ENCODE results near the gene CD19.

The CD19 gene

GRCh38 chr16:28910086-28911031, 21.4 kb upstream of the CD19 start:
- Histone ChIP-seq H3K36me3 (ENCODE audit: control insufficient read depth in 1 of 2, insufficient read depth in 2 of 2, low read length in 2 of 2) (peaks cover 11 to 42% of the 10 kb centered on the region in 2 donors), H3K4me3 (ENCODE audit: low read depth in 1 of 2, low read length in 2 of 2) (no peak overlapping the region), H3K27me3 (ENCODE audit: low read depth, low read length) (no peaks in the 10 kb centered on the region), H3K9me3 (ENCODE audit: control insufficient read depth in 1 of 2, low read length in 2 of 2) (no peaks in the 10 kb centered on the region), H3K4me1 (ENCODE audit: control insufficient read depth in 1 of 2, insufficient read depth in 2 of 2, low read length in 2 of 2) (no peaks in the 10 kb centered on the region), H3K27ac (ENCODE audit: low read length) (no peak overlapping the region)

GRCh38 chr16:28912558-28912957, 19.2 kb upstream of the CD19 start:
- Histone ChIP-seq H3K9me3 (ENCODE audit: control insufficient read depth in 1 of 2, low read length in 2 of 2) (no peaks in the 10 kb centered on the region), H3K4me1 (ENCODE audit: control insufficient read depth in 1 of 2, insufficient read depth in 2 of 2, low read length in 2 of 2) (no peaks in the 10 kb centered on the region), H3K27me3 (ENCODE audit: low read depth, low read length) (no peaks in the 10 kb centered on the region), H3K27ac (ENCODE audit: low read length) (no peak overlapping the region), H3K36me3 (ENCODE audit: control insufficient read depth in 1 of 2, insufficient read depth in 2 of 2, low read length in 2 of 2) (peaks cover 11 to 42% of the 10 kb centered on the region in 2 donors), H3K4me3 (ENCODE audit: low read depth in 1 of 2, low read length in 2 of 2) (no peak overlapping the region)

GRCh38 chr16:28913946-28914724, 17.6 kb upstream of the CD19 start:
- H3K27me3 ChIP-seq (ENCODE audit: low read depth, low read length), result no peaks in the 10 kb centered on the region
- peaks cover 9 to 40% of the 10 kb centered on the region in 2 donors for H3K36me3 ChIP-seq (ENCODE audit: control insufficient read depth in 1 of 2, insufficient read depth in 2 of 2, low read length in 2 of 2)
- H3K4me3 ChIP-seq (ENCODE audit: low read depth in 1 of 2, low read length in 2 of 2), result no peak overlapping the region
- H3K4me1 ChIP-seq (ENCODE audit: control insufficient read depth in 1 of 2, insufficient read depth in 2 of 2, low read length in 2 of 2), result no peaks in the 10 kb centered on the region
- H3K27ac ChIP-seq (ENCODE audit: low read length), result no peak overlapping the region
- no peaks in the 10 kb centered on the region for H3K9me3 ChIP-seq (ENCODE audit: control insufficient read depth in 1 of 2, low read length in 2 of 2)

GRCh38 chr16:28915181-28915580, 16.6 kb upstream of the CD19 start:
- Histone ChIP-seq H3K4me1 (ENCODE audit: control insufficient read depth in 1 of 2, insufficient read depth in 2 of 2, low read length in 2 of 2) (no peaks in the 10 kb centered on the region), H3K27ac (ENCODE audit: low read length) (no peak overlapping the region), H3K4me3 (ENCODE audit: low read depth in 1 of 2, low read length in 2 of 2) (no peak overlapping the region), H3K9me3 (ENCODE audit: control insufficient read depth in 1 of 2, low read length in 2 of 2) (no peaks in the 10 kb centered on the region), H3K36me3 (ENCODE audit: control insufficient read depth in 1 of 2, insufficient read depth in 2 of 2, low read length in 2 of 2) (peaks cover 14 to 47% of the 10 kb centered on the region in 2 donors), H3K27me3 (ENCODE audit: low read depth, low read length) (no peaks in the 10 kb centered on the region)

- Histone ChIP-seq H3K4me1 (ENCODE audit: control insufficient read depth in 1 of 2, insufficient read depth in 2 of 2, low read length in 2 of 2) (no peaks in the 10 kb centered on the region), H3K36me3 (ENCODE audit: control insufficient read depth in 1 of 2, insufficient read depth in 2 of 2, low read length in 2 of 2) (peaks cover 14 to 43% of the 10 kb centered on the region in 2 donors), H3K4me3 (ENCODE audit: low read depth in 1 of 2, low read length in 2 of 2) (no peak overlapping the region), H3K9me3 (ENCODE audit: control insufficient read depth in 1 of 2, low read length in 2 of 2) (no peaks in the 10 kb centered on the region), H3K27ac (ENCODE audit: low read length) (no peak overlapping the region), H3K27me3 (ENCODE audit: low read depth, low read length) (no peaks in the 10 kb centered on the region)
These were observed 14.7 kb upstream of the CD19 start for GRCh38 chr16:28917095-28917494.

GRCh38 chr16:28918698-28919097, 13.1 kb upstream of the CD19 start:
- Histone ChIP-seq H3K4me1 (ENCODE audit: control insufficient read depth in 1 of 2, insufficient read depth in 2 of 2, low read length in 2 of 2) (no peaks in the 10 kb centered on the region), H3K27me3 (ENCODE audit: low read depth, low read length) (no peaks in the 10 kb centered on the region), H3K9me3 (ENCODE audit: control insufficient read depth in 1 of 2, low read length in 2 of 2) (no peaks in the 10 kb centered on the region), H3K4me3 (ENCODE audit: low read depth in 1 of 2, low read length in 2 of 2) (no peak overlapping the region), H3K36me3 (ENCODE audit: control insufficient read depth in 1 of 2, insufficient read depth in 2 of 2, low read length in 2 of 2) (peaks cover 14 to 35% of the 10 kb centered on the region in 2 donors), H3K27ac (ENCODE audit: low read length) (no peak overlapping the region)

GRCh38 chr16:28923231-28923587, 8.6 kb upstream of the CD19 start:
- H3K4me3 ChIP-seq (ENCODE audit: low read depth in 1 of 2, low read length in 2 of 2), result peak overlapping the region in 1 of 2 donors; percentile 26
- peaks cover 0 to 9% of the 10 kb centered on the region in 2 donors for H3K4me1 ChIP-seq (ENCODE audit: control insufficient read depth in 1 of 2, insufficient read depth in 2 of 2, low read length in 2 of 2)
- peak overlapping the region; percentile 67 for H3K27ac ChIP-seq (ENCODE audit: low read length)
- H3K27me3 ChIP-seq (ENCODE audit: low read depth, low read length), result no peaks in the 10 kb centered on the region
- peaks cover 10 to 17% of the 10 kb centered on the region in 2 donors for H3K36me3 ChIP-seq (ENCODE audit: control insufficient read depth in 1 of 2, insufficient read depth in 2 of 2, low read length in 2 of 2)
- no peaks in the 10 kb centered on the region for H3K9me3 ChIP-seq (ENCODE audit: control insufficient read depth in 1 of 2, low read length in 2 of 2)

GRCh38 chr16:28923652-28924398, 7.9 kb upstream of the CD19 start:
- H3K36me3 ChIP-seq (ENCODE audit: control insufficient read depth in 1 of 2, insufficient read depth in 2 of 2, low read length in 2 of 2), result peaks cover 8 to 17% of the 10 kb centered on the region in 2 donors
- no peaks in the 10 kb centered on the region for H3K9me3 ChIP-seq (ENCODE audit: control insufficient read depth in 1 of 2, low read length in 2 of 2)
- H3K4me1 ChIP-seq (ENCODE audit: control insufficient read depth in 1 of 2, insufficient read depth in 2 of 2, low read length in 2 of 2), result peaks cover 0 to 9% of the 10 kb centered on the region in 2 donors
- no peaks in the 10 kb centered on the region for H3K27me3 ChIP-seq (ENCODE audit: low read depth, low read length)
- peak overlapping the region; percentile 46 to 90 for H3K4me3 ChIP-seq (ENCODE audit: low read depth in 1 of 2, low read length in 2 of 2)
- peak overlapping the region; percentile 67 for H3K27ac ChIP-seq (ENCODE audit: low read length)

- H3K27ac ChIP-seq (ENCODE audit: low read length), result peak overlapping the region; percentile 63
These were observed 7.4 kb upstream of the CD19 start for GRCh38 chr16:28924399-28924761.

GRCh38 chr16:28924762-28925385, 6.9 kb upstream of the CD19 start, which contains the start of gene RABEP2:
Gene RABEP2, minus strand, starts transcription at chr16:28925238. Its CDS starts 75 bp downstream, at chr16:28925163.
- Histone ChIP-seq H3K4me3 (ENCODE audit: low read depth in 1 of 2, low read length in 2 of 2) (peak within 1 kb of the TSS; percentile 90), H3K4me1 (ENCODE audit: control insufficient read depth in 1 of 2, insufficient read depth in 2 of 2, low read length in 2 of 2) (peaks cover 0 to 9% of the 10 kb centered on the region in 2 donors), H3K36me3 (ENCODE audit: control insufficient read depth in 1 of 2, insufficient read depth in 2 of 2, low read length in 2 of 2) (peaks cover 0 to 8% of the 10 kb centered on the region in 2 donors), H3K9me3 (ENCODE audit: control insufficient read depth in 1 of 2, low read length in 2 of 2) (no peaks in the 10 kb centered on the region), H3K27ac (ENCODE audit: low read length) (peak within 1 kb of the TSS; percentile 97), H3K27me3 (ENCODE audit: low read depth, low read length) (no peaks in the 10 kb centered on the region)

More at GRCh38 chr16:28924399-28924761, 7.4 kb upstream of the CD19 start:
- Histone ChIP-seq H3K4me1 (ENCODE audit: control insufficient read depth in 1 of 2, insufficient read depth in 2 of 2, low read length in 2 of 2) (peaks cover 0 to 9% of the 10 kb centered on the region in 2 donors), H3K27me3 (ENCODE audit: low read depth, low read length) (no peaks in the 10 kb centered on the region), H3K9me3 (ENCODE audit: control insufficient read depth in 1 of 2, low read length in 2 of 2) (no peaks in the 10 kb centered on the region), H3K4me3 (ENCODE audit: low read depth in 1 of 2, low read length in 2 of 2) (peak overlapping the region; percentile 46 to 90), H3K36me3 (ENCODE audit: control insufficient read depth in 1 of 2, insufficient read depth in 2 of 2, low read length in 2 of 2) (peaks cover 3 to 13% of the 10 kb centered on the region in 2 donors)

Data from muscle layer of duodenum (tissue), 2 donors.